Measurements from ENCODE around the gene BOLA3.
"Not testable (repeated sequence)": the region's sequence is repeated elsewhere in the genome, so short reads cannot be mapped to it uniquely, and the experiment has no call there.

The BOLA3 gene

DNA sequence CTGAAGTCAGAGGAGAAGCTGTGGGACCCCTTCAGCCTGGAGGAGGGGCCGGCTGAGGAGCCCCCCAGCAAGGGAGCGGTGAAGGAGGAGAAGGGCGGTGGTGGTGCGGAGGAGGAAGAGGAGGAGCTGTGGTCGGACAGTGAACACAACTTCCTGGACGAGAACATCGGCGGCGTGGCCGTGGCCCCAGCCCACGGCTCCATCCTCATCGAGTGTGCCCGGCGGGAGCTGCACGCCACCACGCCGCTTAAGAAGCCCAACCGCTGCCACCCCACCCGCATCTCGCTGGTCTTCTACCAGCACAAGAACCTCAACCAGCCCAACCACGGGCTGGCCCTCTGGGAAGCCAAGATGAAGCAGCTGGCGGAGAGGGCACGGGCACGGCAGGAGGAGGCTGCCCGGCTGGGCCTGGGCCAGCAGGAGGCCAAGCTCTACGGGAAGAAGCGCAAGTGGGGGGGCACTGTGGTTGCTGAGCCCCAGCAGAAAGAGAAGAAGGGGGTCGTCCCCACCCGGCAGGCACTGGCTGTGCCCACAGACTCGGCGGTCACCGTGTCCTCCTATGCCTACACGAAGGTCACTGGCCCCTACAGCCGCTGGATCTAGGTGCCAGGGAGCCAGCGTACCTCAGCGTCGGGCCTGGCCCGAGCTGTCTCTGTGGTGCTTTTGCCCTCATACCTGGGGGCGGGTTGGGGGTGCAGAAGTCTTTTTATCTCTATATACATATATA is 46.0 kb downstream of the BOLA3 start:
- DNase-seq (ENCODE audit: low read depth): no peak

DNA sequence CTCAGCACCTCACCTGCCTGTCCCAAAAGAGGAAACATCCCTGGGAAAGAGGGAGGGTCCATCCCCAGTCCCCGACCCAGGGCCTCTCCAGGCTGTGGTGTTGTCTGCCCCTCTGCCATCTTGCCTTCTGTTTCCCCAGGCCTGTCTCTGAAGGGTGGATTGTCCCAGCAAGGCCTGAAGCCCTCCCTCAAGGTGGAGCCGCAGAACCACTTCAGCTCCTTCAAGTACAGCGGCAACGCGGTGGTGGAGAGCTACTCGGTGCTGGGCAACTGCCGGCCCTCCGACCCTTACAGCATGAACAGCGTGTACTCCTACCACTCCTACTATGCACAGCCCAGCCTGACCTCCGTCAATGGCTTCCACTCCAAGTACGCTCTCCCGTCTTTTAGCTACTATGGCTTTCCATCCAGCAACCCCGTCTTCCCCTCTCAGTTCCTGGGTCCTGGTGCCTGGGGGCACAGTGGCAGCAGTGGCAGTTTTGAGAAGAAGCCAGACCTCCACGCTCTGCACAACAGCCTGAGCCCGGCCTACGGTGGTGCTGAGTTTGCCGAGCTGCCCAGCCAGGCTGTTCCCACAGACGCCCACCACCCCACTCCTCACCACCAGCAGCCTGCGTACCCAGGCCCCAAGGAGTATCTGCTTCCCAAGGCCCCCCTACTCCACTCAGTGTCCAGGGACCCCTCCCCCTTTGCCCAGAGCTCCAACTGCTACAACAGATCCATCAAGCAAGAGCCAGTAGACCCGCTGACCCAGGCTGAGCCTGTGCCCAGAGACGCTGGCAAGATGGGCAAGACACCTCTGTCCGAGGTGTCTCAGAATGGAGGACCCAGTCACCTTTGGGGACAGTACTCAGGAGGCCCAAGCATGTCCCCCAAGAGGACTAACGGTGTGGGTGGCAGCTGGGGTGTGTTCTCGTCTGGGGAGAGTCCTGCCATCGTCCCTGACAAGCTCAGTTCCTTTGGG is 47.2 kb downstream of the BOLA3 start:
- no peak for DNase-seq (ENCODE audit: low read depth)

DNA sequence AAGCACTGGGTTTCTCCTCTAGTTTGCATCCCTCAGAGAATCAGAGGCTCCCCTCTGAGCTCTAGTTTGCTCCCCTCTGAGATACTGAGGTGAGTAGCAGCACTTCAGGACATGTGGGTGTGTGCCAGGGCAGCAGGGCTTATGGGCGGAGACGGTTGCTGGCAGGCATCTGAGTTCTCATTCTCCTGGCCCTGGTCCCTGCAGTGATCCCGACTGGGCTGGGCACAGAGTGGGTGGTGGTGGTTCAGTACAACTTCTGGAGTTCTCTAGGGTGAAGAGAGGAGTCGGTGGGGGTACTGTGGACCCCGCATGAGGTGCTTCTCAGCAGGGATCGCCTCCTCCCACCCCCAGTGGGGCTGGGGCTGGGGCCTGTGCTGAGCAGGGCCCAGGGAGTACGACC is 47.9 kb downstream of the BOLA3 start:
- DNase-seq (ENCODE audit: low read depth): no peak

DNA sequence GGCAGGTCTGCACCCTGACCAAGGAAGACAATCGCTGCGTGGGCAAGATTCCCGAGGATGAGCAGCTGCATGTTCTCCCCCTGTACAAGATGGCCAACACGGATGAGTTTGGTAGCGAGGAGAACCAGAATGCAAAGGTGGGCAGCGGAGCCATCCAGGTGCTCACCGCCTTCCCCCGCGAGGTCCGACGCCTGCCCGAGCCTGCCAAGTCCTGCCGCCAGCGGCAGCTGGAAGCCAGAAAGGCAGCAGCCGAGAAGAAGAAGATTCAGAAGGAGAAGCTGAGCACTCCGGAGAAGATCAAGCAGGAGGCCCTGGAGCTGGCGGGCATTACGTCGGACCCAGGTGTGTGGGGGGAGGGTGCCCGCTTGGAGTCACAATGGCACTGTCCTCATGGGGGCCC is 48.4 kb downstream of the BOLA3 start:
- no peak for DNase-seq (ENCODE audit: low read depth)

DNA sequence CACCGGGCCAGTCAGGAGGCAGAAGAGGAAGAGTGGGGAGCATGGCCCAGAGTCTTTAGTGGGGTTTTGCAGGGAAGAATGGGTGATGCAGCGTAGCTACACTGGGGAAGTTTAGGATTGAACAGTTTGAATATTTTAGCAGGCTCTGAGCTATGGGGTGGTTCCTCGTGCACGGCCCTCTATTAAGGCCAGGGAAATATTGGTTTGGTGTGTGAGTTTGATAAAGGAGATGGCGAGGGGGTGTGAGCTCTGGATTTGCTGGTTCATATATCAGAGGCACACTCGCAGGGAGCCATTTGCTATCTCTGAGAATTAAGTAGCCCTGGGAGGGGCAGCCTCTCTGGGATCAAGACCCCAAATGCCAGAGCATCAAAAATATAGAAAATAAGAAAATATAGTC is 50.1 kb downstream of the BOLA3 start:
- DNase-seq (ENCODE audit: low read depth): no peak

DNA sequence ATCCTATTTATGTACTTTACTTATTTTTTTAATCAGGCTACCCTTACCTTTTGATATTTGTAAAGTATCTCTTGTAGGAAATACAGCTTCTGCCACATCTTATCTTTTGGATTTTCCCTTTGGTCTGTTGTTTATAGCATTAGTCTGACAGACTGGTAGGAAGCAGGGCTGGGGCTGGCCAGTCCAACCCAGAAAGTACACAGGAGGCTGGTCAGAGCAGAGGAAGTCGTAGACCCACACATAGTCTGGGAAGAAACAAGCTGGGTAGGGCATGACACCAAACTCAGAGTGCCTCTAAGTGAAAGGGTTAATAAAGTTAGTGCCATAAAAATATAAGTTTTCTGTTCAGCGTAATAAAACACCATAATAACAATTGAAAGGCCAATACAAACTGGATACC is 51.7 kb downstream of the BOLA3 start:
- no peak for DNase-seq (ENCODE audit: low read depth)

DNA sequence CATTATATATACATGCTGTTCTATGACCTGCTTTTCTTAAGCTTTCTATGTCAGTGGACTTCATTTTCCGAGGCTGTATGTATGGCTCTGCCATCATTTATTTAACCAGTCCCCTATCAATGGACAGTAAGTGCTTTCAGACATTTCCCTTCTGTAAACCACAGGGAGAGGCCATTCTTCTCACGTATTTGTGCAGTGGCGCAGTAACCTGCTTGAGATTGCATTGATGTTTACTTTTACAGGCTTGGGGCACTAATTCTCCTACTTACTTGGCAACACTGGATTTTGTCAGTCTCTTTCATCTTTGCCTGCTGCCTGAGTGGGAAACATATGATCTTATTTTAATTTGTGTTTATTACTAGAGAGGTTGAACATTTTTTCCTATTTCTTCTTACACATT is 52.1 kb downstream of the BOLA3 start:
- DNase-seq (ENCODE audit: low read depth): no peak

DNA sequence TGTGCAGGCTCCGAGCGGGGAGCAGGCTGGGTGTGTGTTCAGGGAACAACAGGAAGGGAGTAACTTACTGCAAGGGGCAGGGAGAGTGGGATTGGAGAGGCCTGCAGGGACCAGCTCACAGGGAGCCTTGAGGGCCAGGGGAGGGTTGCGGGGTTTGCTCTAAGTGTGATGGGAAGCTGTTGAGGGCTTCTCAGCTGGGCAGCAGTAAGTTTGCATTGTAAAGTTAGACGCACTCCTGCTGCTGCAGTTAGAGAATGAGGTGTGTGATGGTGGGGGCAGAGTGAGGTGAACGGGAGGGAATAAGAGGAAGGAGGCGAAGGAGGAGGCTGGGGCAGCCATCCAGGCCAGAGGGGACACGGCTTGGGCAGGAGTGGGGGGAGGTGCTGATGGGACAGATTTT is 53.4 kb downstream of the BOLA3 start:
- no peak for DNase-seq (ENCODE audit: low read depth)

DNA sequence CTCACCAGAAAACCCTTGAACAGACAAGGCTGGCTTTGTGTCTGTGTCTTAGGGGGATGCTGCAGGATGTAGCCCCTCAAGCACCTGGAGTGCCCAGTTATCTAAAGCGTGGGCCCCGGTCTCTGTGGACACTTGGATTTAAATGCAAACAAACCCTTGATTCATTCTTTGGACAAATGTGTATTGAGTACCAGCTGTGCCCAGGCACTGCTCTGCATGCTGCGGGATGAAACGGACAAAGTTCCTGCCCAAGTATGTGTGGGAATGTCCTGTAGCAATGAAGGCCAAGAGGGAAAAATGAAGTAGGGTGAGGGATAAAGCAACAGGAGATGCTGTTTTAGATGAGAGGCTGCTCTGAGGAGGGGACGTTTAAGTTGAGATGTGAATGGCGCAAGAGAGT is 53.9 kb downstream of the BOLA3 start:
- no peak for DNase-seq (ENCODE audit: low read depth)

DNA sequence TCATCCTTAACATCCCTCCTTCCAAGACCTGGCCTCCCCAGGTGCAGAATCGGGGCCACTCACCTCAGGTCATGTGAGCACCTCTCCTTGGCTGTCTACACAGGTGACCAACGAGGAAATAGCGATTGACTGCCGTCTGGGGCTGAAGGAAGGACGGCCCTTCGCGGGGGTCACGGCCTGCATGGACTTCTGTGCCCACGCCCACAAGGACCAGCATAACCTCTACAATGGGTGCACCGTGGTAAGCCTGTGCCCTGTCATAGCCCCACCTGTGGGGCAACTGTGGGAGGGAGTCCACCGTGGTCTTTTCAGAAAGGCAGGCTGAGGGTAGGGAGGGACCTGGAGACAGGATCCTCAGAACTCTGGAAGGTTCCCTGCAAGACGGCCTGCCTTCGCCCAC is 54.3 kb downstream of the BOLA3 start:
- no peak for DNase-seq (ENCODE audit: low read depth)

DNA sequence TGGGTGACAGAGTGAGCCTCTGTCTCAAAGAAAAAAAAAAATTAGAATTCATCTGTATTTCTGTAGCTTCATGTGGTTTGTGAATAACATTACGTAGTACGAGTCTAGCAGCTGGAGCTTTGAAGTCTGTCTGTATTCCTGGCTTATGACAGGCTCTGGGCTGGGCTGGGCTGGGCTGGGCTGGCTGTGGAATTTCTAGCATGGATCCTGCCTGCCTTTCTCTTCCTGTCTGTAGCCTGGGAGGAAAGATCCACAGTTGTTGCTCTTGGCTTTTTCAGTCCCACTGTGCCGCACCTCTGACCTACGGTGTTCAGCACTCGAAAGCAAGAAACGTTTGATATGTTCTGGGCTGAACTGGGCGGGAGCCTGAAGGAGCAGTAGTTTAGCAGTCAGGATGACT is 55.4 kb downstream of the BOLA3 start:
- no peak for DNase-seq (ENCODE audit: low read depth)

DNA sequence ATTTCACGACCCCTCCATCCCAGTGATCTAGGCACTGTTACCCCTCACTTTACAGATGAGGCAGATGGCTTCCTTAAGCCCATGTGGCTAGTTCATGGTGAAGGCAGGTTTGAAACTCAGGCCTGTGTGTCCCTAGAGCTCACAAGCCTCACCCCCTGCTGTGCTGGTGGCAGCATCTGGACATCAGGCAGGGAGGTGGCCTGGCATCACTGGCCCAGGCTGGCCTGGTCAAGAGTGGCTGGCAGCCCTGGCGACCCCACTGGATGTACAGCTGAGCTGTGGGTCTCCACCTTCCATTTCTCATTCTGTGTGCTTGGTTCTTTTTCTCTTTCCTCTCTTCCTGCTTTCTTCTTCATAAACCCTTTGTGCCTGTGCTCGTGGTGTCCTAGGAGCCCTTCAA is 56.3 kb downstream of the BOLA3 start:
- no peak for DNase-seq (ENCODE audit: low read depth)

DNA sequence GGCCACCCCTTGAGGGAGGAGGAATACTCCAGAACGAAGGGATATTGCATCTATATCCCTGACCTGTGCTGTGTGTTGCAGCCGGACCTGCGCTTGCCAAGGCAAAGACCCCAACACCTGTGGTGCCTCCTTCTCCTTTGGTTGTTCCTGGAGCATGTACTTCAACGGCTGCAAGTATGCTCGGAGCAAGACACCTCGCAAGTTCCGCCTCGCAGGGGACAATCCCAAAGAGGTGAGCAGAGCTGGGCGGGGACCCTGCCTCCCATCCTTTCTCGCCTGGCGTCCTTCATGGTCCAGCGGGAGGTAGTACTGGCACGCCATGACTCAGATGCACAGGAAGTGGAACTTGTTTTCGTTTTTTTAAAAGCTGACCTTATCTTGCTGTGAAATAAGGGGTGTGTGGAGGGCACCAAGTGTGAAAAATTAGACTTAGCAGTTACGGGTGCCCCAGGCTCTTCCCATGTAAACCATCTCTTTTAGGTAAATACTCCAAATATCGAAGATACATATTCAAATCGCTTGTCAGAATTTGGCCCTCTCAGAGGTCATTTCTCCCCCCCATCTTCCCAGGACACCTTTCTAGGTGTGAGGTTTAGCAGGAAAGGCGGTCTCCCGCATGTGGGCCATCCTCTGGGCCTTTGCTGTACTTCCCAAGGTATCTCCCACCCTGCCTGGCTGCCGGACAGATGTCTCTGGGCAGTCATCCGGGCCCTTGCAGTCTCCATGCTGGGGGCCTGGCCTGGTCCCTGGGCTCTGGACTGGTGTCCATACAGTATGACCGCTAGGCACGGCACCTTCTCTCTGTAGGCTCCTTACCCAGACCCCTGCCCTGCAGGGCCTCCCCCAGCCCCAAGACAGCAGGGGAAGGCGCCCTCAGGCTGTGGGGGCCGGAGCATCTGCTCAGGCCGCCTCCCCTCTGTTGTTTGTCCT is 57.6 kb downstream of the BOLA3 start:
- no peak for DNase-seq (ENCODE audit: low read depth)

DNA sequence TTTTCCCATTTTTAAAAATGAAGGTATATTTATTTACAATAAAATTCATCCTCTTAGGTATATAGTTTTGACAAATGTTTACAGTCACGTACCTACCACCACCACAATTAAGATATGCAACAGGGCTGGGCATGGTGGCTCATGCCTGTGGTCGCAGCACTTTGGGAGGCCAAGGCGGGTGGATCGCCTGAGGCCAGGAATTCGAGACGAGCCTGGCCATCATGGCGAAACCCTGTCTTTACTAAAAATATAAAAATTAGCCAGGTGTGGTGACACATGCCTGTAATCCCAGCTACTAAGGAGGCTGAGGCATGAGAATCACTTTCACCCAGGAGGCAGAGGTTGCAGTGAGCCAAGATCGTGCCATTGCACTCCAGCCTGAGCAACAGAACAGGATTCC is 59.0 kb downstream of the BOLA3 start:
- not testable (repeated sequence) for DNase-seq (ENCODE audit: low read depth)

DNA sequence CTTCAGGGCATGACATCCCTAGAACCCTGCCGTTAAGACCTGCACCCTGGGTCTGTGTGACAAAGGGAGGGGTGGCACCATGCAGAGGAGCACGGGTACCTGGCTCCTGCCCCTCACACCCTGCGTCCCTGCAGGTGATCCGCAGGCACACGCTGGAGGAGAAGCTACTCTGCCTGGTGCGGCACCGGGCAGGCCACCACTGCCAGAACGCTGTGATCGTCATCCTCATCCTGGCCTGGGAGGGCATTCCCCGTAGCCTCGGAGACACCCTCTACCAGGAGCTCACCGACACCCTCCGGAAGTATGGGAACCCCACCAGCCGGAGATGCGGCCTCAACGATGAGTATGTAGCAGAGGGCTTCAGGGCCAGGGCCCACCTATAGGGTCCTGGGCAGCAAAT is 60.0 kb downstream of the BOLA3 start:
- no peak for DNase-seq (ENCODE audit: low read depth)

DNA sequence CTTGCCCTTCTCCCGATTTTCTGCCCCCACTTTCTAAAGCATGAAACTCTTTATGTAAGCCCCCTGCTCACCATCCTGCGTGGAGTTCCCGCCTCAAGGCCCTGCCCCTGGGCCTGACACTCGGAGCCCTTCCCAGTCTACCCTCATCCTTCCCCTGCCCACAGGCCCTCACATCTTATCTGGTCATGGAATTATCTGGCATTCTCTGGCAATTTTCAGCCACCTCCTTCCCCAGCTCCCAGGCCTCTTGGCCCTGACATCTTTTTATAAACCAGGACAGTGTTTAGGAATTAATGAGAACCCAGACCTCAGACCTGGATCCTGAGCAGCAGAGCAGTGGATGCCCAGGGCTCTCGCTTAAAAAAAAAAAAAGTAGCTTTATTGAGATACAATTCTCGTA is 61.7 kb downstream of the BOLA3 start:
- DNase-seq (ENCODE audit: low read depth): no peak

Measured in non-pigmented ciliary epithelial cell (primary cell).